Measurements from ENCODE around the gene KRTAP5-8.
"Not testable (repeated sequence)": the region's sequence is repeated elsewhere in the genome, so short reads cannot be mapped to it uniquely, and the experiment has no call there.

DNA sequence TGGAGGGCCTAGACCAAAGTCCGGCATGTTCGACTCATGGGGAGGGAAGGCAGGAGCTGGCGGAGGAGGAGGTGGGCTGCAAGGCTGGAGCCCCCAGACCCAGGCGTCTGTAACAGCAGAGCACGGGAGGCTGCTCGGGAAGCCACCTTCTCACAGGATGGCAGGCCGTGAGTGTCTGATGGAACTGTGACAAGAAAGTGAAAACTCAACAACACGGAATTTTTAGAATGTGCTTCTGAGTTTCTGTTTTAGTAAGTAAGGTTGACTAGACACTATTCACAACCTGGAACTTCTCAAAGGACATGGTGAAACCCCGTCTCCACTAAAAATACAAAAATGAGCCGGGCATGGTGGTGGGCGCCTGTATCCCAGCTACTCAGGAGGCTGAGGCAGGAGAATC is 2.1 kb downstream of the KRTAP5-8 start:
- TF ChIP-seq, protein P1, sequence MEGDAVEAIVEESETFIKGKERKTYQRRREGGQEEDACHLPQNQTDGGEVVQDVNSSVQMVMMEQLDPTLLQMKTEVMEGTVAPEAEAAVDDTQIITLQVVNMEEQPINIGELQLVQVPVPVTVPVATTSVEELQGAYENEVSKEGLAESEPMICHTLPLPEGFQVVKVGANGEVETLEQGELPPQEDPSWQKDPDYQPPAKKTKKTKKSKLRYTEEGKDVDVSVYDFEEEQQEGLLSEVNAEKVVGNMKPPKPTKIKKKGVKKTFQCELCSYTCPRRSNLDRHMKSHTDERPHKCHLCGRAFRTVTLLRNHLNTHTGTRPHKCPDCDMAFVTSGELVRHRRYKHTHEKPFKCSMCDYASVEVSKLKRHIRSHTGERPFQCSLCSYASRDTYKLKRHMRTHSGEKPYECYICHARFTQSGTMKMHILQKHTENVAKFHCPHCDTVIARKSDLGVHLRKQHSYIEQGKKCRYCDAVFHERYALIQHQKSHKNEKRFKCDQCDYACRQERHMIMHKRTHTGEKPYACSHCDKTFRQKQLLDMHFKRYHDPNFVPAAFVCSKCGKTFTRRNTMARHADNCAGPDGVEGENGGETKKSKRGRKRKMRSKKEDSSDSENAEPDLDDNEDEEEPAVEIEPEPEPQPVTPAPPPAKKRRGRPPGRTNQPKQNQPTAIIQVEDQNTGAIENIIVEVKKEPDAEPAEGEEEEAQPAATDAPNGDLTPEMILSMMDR (IDR thresholded peaks at IDR 0.05) = not testable (repeated sequence)
- not testable (repeated sequence) for TF ChIP-seq POLR2AphosphoS5, POLR2A (IDR thresholded peaks at IDR 0.05)

All from stomach (tissue), 4 donors.